HG02970 (cell line): ENCODE measurements around the gene LPP.

Experiments used
- ATAC-seq: cut with Tn5 transposase; IDR thresholded peaks from one replicate; pipeline ENCODE4 v1.9.1; 2021; ENCODE audit warnings: mild to moderate bottlenecking, moderate library complexity, moderate number of reproducible peaks; ENCODE audit not compliant: unreplicated experiment, low FRiP score

Gene LPP

GRCh38 chr3:188241072-188241471 is 87.1 kb downstream of the LPP start:
- ATAC-seq: no peak

DNA sequence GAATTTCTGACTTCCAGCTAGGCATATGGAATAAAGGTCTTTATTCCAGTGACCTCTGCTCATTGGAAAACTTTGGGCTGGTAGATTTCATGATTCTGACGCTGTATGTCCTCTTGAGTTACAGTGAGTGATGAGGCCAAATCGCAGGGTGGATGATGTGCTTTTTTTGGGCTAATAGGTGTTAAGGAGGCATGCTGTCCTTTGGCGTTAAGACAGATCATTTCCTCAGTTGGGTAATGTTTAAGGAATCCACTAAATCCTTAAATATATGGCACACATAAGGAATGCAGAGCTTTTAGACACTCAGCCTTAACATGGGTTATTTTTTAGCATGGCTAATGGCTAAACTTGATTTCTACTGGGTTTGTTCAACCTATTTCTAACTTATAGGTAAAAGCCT is 87.9 kb downstream of the LPP start:
- no peak for ATAC-seq

GRCh38 chr3:188242436-188243123 is 88.6 kb downstream of the LPP start:
- ATAC-seq: no peak

- no peak for ATAC-seq
Measured at GRCh38 chr3:188243124-188243795, 89.3 kb downstream of the LPP start.

DNA sequence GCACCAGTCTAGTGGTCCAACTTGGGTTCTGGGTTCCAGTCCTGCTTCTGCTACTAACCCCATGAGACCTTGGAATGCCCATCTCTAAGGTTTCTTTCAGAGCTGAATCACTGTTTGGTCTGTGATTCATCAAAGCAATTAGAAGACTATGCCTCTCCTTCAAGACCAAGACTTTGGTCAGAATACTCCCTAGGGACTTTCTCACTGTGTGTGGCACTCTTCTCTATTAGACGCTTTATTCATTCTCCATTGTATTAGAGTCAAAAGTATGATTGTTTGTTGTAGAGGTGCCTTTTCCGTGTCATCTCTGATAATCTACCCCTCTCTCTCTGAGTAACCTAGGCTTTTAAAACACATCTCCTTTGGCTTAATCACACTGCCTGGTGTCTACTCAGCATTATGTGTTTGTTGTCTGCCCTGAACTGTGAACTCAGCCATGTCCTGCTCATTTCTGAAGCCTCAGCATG is 90.5 kb downstream of the LPP start:
- no peak for ATAC-seq

DNA sequence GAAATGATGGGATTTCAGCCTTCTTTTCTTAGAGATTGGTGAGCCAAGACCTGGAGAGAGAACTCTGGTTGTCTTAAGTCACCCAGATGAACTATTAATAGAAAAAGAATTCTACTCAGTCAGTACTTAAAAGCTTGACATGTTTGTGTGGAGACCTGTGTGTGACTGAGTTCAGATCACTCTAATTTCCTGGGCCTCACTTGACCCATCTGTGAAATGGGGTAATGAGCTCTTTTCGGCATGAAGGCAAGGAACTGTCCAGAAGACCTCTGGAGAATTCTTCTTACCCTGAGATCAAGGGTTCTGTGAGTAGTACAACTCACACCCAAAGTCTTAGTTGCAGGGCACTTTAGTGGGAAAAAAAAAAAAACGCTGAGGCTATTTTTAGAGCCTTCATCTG is 92.9 kb downstream of the LPP start:
- no peak for ATAC-seq

GRCh38 chr3:188248036-188248561 is 94.1 kb downstream of the LPP start:
- ATAC-seq: no peak

GRCh38 chr3:188253123-188253793 is 99.3 kb downstream of the LPP start:
- no peak for ATAC-seq

- ATAC-seq: no peak
Measured at GRCh38 chr3:188253800-188254452, 100.0 kb downstream of the LPP start.

DNA sequence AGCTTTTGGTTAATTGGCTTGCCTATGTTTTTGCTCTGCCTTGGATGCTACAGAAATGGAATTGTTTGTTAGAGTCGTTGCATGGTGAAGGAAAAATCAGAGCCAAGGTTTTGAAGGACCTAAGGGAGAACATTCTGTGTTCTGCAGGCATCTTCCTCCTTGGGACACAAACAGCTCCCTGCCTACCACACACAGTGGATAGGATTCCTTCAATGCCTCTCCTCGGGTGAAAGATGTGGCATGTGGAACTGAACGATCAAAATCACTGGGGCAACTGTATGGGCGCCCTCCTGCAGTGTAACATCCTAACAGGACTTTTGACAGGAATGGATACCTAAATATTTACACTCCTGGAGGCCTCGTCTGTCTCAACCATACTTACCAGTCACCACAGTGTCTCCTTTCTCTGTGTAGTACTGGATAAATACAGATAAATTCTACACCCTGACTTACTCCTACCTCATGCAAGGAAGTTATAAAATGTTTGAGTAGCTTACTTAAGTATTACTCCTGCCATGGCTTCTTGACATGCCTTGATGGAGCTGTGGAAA is 100.6 kb downstream of the LPP start:
- no peak for ATAC-seq

DNA sequence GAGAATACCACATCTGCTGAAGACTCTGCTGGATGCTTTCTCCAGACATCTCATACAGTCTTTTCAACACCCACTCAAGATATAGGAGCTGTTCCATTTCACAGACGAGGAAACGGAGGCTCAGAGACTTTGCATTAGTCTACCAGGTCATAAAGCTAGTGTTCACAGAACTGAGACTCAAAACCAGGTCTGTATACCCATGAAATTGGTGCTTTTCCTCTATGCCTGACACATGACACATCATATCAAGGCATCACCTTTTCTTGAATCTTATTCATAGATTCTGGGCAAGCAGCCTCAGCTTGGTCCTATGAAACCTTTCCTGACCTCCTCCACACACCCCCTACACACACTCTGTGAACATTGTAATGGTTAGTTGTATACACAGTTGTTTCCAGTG is 101.2 kb downstream of the LPP start:
- no peak for ATAC-seq

- ATAC-seq: no peak
Measured at GRCh38 chr3:188256758-188257157, 102.8 kb downstream of the LPP start.

DNA sequence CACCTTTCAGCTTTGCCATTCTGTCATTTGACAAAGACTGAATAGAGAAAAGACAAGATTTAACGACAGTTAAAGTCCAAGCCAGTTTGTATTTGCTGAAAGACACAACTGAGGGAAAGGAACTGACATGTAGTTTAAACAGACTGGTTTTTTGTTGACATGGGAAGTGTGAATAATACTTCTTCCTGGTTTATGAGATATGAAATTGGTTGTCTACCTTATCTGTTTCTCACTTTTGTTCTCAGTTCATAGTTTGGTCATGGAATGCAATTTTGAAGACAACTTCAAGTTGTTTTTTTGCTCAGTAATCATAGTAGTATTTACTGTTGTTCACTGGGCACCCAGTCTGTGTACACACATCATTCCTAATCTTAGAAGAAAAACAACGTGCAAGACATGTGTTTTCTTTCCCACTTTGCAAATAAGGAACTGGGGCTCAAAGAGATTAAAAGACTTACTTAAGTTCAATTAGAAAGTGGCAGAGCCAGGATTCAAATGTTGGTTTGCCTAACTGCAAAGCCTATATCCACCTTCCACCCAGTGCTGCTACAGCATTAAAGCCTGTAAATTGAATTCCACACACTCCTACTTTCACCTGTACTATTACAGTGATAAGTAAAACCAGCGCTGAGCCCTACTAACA is 103.5 kb downstream of the LPP start:
- ATAC-seq: no peak

DNA sequence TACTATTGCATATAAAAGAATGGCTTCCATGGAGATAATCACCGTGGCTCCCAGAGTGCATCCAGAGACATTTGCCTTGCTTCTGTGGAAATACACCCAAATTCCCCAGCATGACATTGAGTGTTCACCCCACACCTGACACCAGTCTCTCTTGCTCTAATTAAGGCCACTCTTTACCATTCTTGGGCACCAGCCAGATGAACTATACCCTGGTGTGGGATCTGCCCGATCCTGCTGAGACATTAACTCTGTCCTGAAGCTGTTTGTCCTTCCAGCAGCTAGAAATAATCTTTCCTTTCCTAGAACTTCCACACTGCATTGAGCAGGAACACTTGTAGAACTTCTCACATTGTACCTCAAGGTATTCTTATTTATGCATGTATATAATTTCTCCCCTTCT is 105.2 kb downstream of the LPP start:
- ATAC-seq: no peak

GRCh38 chr3:188259596-188259995 is 105.6 kb downstream of the LPP start:
- no peak for ATAC-seq

- ATAC-seq: no peak
Measured at GRCh38 chr3:188261011-188261410, 107.1 kb downstream of the LPP start.

DNA sequence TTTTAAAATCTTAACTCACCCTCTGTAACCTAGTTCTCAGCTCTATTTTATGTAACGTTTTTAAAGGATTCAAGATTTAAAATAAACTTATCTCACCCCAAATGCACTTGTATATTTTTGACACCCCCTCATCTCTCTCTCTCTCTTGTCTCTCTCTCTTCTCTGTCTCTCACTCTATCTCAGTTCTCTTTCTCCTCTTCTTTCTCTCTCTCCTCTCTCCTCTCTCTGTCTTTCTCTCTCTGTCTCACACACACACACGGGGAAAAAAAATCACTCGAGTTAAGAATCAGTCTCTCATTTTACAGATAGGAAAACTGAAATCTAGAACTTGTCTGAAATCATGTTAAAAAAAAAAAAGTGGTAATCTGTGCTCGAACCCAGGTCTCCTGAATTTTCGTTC is 108.5 kb downstream of the LPP start:
- ATAC-seq: no peak

DNA sequence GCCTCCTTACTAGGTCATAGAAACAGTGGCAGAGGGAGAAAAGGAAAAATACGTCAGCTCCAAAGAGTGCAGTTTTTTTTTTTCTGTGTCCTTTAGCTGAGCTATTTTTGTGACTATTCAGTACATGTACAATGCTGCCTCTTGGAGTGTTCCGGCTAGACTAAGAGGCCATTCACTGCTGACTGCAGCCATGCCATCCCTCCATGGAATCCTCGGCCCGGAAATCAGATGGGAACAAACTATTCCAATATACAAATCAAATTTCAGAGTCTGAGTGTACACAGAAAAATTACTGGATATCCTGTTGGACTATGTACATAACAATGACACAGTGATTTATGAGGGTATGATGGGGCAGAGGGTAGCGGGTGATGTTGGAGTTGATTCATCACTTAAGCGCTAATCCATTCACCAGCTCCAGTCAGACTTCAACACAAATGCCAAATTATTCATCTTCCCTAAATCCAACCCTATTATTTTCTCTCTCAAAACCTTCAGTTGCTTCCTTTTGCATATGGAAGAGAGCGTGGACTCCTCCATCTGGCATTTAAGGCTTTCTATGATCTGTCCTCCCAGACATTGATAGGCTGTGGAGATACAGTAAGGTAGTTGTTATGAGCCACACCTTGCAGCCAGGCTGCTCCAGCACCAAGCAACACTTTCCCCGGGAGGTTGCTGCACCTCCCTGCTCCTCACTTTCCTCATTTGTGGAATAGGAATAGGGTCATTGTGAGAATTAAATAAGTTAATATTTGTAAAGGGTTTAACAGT is 109.1 kb downstream of the LPP start:
- ATAC-seq: no peak
